Left ventricle myocardium inferior (tissue), 1 donor: Measurements from ENCODE around the gene TAOK3. TPM values are rescaled to one million over a fixed set of nuclear protein-coding genes. Genes with fewer than 3 reads are reported as not detected.
A peak's percentile ranks its signal among the peaks of the same experiment; 100 is the strongest.

Experiments used
- DNase-seq: peaks from one replicate; pipeline ENCODE4 v3.0.0-alpha.2; 2020
- H3K27ac ChIP-seq: fragments of 200-600 bp; replicated peaks from 2 replicates; pipeline ENCODE4 v1.8.0; 2021
- H3K27me3 ChIP-seq: fragments of 200-600 bp; 2 replicates; pipeline ENCODE4 v1.8.0; 2021; ENCODE audit warnings: low read depth
- H3K36me3 ChIP-seq: fragments of 200-600 bp; 2 replicates; pipeline ENCODE4 v1.8.0; 2021
- H3K4me1 ChIP-seq: fragments of 200-600 bp; 2 replicates; pipeline ENCODE4 v1.8.0; 2021
- H3K4me3 ChIP-seq: fragments of 200-600 bp; 2 replicates; pipeline ENCODE4 v1.8.0; 2021; ENCODE audit warnings: mild to moderate bottlenecking, moderate library complexity
- H3K9me3 ChIP-seq: fragments of 200-600 bp; replicated peaks from 2 replicates; pipeline ENCODE4 v1.8.0; 2021
- CTCF ChIP-seq: fragments of 200-600 bp; IDR thresholded peaks from 2 replicates; pipeline ENCODE4 v1.8.0; 2021; ENCODE audit warnings: antibody characterized with exemption, mild to moderate bottlenecking, borderline replicate concordance
- intact Hi-C: fragments of 100-400 bp; cut with micrococcal nuclease; formaldehyde crosslinking; loops from one replicate; pipeline ENCODE4 v1.11.0; 2022
- total RNA-seq: library from RNA; stranded (reverse); fragmentation: NEBNext Ultra II Directional; extraction: Animal tissue kit (Norgen Biotek cat#: 25700); gene quantifications from one replicate; pipeline ENCODE4 v1.2.1, GENCODE V29; 2021
- donor health status: DM: no; HTN: yes; CAD: no; lungs with severe emphysema.

Gene TAOK3
- total RNA-seq, 1 donor from 2014 or later, result 21.4 TPM

DNA sequence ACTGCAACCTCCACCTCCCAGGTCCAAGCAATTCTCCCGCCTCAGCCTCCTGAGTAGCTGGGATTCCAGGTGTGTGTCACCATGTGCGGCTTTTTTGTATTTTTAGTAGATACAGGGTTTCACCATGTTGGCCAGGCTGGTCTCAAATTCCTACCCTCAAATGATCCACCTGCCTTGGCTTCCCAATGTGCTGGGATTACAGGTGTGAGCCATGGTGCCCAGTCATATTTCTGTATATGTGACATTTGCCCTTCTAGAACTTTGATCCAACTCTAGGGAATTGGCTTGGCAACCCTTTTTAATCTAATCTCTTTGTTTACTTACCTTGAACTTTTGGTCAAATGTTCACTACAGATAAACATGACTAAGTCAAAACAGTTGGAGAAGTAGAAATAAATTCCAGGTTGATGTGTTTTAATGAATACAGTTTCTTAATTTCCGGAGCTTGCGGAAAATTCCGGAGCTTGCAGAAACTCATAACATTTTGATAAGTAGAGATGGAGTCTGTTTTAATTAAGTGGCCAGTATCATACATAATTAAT is 248.3 kb downstream of the TAOK3 start:
- H3K27ac ChIP-seq, result no peak overlapping the region
- no peaks in the 10 kb centered on the region for H3K27me3 ChIP-seq
- H3K9me3 ChIP-seq, result no peaks in the 10 kb centered on the region
- no peak for TF ChIP-seq CTCF
- peaks cover 11% of the 10 kb centered on the region for H3K4me1 ChIP-seq
- DNase-seq, result no peak
- no peaks in the 10 kb centered on the region for H3K36me3 ChIP-seq
- no peak overlapping the region for H3K4me3 ChIP-seq
- intact Hi-C loops, result no loop called here

GRCh38 chr12:118122264-118122663 is 250.4 kb downstream of the TAOK3 start:
- no peak for TF ChIP-seq CTCF
- Histone ChIP-seq H3K27ac (no peak overlapping the region), H3K27me3 (no peaks in the 10 kb centered on the region), H3K36me3 (no peaks in the 10 kb centered on the region), H3K4me3 (no peak overlapping the region), H3K4me1 (peaks cover 11% of the 10 kb centered on the region), H3K9me3 (no peaks in the 10 kb centered on the region)
- intact Hi-C loops, result no loop called here
- no peak for DNase-seq

DNA sequence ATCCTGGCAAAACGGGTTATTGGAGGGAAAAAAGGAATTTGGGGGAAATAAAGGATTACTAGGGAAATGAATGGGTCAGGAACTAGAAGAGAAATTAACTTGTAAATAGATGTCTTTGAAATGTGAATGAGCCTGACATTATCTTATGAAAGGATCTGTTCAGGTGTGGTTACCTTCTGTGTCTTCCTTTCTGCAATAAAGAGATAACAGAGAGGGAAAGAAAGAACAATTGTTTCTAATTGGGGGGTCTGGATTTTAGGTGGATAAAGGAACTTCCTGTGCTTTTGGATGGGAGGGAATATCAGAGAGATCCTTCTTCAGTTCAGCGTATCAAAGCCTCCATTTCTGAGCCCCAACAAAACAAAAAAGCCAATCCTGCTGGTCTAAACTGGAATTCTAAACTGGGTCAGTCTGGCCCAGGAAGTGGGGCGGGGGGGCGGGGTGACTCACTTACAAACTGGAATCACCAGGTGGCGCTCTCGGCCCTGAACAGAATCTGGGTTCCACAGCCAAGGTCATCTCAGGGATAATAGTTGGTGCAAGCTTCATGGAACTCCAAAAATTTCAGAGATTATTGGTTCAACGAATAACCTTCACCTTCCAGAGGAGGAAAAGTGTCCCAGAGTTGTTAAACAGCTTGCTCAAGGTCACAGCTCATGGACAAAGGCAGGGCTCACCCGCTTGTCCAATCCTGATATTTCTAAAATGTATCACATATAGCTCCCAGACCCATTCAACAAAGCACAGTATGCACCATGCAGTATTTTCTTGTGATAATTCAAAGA is 251.9 kb downstream of the TAOK3 start:
- intact Hi-C loops, result no loop called here

GRCh38 chr12:118119449-118119879 is 253.2 kb downstream of the TAOK3 start:
- no peaks in the 10 kb centered on the region for H3K9me3 ChIP-seq
- H3K4me1 ChIP-seq, result peaks cover 11% of the 10 kb centered on the region
- H3K36me3 ChIP-seq, result no peaks in the 10 kb centered on the region
- no peaks in the 10 kb centered on the region for H3K27me3 ChIP-seq
- DNase-seq, result no peak
- no peak overlapping the region for H3K27ac ChIP-seq
- no peak for TF ChIP-seq CTCF
- intact Hi-C loops, result no loop called here
- H3K4me3 ChIP-seq, result no peak overlapping the region

More for the DNA sequence above, 251.9 kb downstream of the TAOK3 start:
- Histone ChIP-seq H3K27me3 (no peaks in the 10 kb centered on the region), H3K27ac (peak overlapping the region; percentile 74), H3K9me3 (no peaks in the 10 kb centered on the region), H3K4me1 (peaks cover 11% of the 10 kb centered on the region), H3K36me3 (no peaks in the 10 kb centered on the region), H3K4me3 (no peak overlapping the region)
- peak; percentile 76 for DNase-seq
- TF ChIP-seq CTCF, result peak; percentile 85

GRCh38 chr12:118109088-118109487 is 263.6 kb downstream of the TAOK3 start:
- intact Hi-C loops, result no loop called here
- no peak for TF ChIP-seq CTCF
- Histone ChIP-seq H3K4me1 (peaks cover 8% of the 10 kb centered on the region), H3K4me3 (no peak overlapping the region), H3K27ac (no peak overlapping the region), H3K27me3 (no peaks in the 10 kb centered on the region), H3K36me3 (no peaks in the 10 kb centered on the region), H3K9me3 (no peaks in the 10 kb centered on the region)
- DNase-seq, result no peak
